ENCODE data around the gene GPR160. TPM values are rescaled to one million over a fixed set of nuclear protein-coding genes. Genes with fewer than 3 reads are reported as not detected.

Gene GPR160, protein sequence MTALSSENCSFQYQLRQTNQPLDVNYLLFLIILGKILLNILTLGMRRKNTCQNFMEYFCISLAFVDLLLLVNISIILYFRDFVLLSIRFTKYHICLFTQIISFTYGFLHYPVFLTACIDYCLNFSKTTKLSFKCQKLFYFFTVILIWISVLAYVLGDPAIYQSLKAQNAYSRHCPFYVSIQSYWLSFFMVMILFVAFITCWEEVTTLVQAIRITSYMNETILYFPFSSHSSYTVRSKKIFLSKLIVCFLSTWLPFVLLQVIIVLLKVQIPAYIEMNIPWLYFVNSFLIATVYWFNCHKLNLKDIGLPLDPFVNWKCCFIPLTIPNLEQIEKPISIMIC
- total RNA-seq = 10 to 100 TPM in 1 of 4 donors, 1 to 10 TPM in 3; 1.7 to 17.7 (median 3.7) TPM

DNA sequence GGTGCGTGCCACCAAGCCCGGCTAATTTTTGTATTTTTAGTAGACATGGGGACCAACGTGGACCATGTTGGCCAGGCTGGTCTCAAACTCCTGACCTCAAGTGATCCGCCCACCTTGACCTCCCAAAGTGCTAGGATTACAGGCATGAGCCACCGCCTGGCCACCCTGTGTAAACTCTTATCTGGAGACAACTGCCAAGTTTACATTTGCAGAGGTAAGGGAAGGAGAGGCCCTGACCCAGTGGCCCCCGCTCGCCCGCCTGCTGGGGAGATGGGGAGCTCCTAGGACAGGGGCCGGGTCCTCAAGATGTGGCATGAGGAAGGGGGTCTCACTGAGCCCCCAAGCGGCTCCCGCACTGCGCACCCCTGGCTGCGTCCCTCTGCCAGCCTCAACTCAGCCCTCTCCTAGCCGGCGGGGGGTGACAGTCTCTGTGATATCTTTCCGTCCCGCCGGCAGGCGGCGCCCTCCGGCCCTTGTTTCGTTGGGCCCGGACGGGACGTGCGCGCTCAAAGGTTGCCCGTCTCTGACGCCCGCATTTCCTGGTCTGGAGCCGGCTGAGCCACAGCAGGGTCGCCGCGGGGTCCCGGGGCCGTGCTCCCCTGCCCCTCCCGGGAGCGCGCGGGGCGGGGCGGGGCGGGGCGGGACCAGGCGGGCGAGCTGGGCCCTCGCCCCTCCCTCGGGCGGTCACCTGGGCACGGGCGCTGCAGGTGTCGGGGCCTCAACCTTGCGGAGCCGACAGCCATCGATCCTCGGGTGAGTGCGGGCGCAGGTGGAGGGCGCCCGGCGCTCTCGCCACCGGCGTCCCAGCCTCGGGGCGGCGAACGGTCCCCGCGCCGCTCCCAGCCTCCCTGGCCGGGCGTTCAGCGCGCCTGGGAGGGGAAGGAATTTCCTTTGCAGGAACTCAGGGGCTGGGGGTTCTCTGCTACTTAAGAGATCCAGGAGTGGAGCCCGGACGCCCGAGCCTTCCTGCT lies at the start of gene GPR160:
TSS of gene GPR160 (plus strand) at position 533 of the 971 bp plus-strand sequence. CDS start 45,978 bp downstream, outside the sequence.
- Histone ChIP-seq H3K27ac (peak within 1 kb of the TSS in 1 of 4 donors; percentile 41), H3K27me3 (peaks cover 0 to 73% of the 10 kb centered on the region in 2 donors)
- no peak for TF ChIP-seq POLR2A (IDR thresholded peaks at IDR 0.05)
- TF ChIP-seq, protein P1, sequence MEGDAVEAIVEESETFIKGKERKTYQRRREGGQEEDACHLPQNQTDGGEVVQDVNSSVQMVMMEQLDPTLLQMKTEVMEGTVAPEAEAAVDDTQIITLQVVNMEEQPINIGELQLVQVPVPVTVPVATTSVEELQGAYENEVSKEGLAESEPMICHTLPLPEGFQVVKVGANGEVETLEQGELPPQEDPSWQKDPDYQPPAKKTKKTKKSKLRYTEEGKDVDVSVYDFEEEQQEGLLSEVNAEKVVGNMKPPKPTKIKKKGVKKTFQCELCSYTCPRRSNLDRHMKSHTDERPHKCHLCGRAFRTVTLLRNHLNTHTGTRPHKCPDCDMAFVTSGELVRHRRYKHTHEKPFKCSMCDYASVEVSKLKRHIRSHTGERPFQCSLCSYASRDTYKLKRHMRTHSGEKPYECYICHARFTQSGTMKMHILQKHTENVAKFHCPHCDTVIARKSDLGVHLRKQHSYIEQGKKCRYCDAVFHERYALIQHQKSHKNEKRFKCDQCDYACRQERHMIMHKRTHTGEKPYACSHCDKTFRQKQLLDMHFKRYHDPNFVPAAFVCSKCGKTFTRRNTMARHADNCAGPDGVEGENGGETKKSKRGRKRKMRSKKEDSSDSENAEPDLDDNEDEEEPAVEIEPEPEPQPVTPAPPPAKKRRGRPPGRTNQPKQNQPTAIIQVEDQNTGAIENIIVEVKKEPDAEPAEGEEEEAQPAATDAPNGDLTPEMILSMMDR (IDR thresholded peaks at IDR 0.05) = peak; percentile 38 to 82 (median 62)

DNA sequence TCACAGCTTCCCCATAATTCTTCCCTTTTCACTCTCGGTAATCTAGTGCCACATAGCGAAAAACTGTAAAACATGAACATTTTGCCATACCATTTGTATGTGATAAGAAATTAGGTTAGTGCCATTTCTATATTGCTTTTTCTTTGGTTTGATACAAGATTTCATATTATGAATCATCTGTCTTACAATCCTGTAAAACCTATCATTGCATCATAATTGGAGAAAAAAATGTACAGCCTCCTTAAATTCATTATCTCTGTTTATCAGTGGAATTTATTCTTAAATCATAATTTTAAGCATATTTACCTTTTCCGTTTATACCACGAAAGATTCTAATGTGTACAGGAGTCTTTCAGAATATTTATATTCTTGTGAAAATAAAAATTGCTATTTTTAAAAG lies 47.4 kb upstream of the GPR160 start:
- Histone ChIP-seq H3K9me3 (no peaks in the 10 kb centered on the region), H3K4me1 (peaks cover 0 to 9% (median 0%) of the 10 kb centered on the region in 4 donors), H3K27me3 (no peaks in the 10 kb centered on the region), H3K36me3 (peaks cover 0 to 78% (median 2%) of the 10 kb centered on the region in 3 donors), H3K4me3 (no peak overlapping the region), H3K27ac (no peak overlapping the region)
- DNase-seq (ENCODE audit: low spot score in 2 of 2) = no peak
- 95 to 96% methylated on average over 4 of the region's 4 CpGs for WGBS, 2 donors
- no peak for TF ChIP-seq POLR2A (IDR thresholded peaks at IDR 0.05)

More for the DNA sequence above, at the start of gene GPR160:
- WGBS, 2 donors = 11 to 16% methylated on average over 20 to 35 of the region's 78 CpGs
- DNase-seq (ENCODE audit: low spot score in 2 of 2) = peak; percentile 23 to 26
- peaks cover 0 to 26% (median 9%) of the 10 kb centered on the region in 4 donors for H3K4me1 ChIP-seq
- no peaks in the 10 kb centered on the region for H3K36me3 ChIP-seq
- H3K4me3 ChIP-seq = peak within 1 kb of the TSS; percentile 28 to 62 (median 46)
- no peaks in the 10 kb centered on the region for H3K9me3 ChIP-seq

DNA sequence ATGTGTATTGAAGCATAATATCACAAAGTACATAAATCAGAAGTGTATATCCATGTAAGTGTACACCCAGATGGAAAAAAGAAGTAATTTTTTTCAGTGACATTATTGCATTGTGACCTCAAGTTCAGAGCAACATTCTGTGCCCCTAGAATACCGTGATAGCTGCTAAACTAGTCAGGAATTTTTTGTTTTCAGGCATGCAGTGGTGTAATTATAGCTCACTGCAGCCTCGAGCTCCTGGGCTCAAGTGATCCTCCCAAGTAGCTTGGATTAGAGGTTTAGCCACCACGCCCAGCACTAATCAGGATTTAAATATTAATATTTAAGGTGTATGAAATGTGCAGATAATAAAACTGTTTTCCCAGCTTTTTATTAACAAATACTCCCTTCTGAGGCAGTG lies 45.6 kb upstream of the GPR160 start:
- H3K9me3 ChIP-seq = no peaks in the 10 kb centered on the region
- no peaks in the 10 kb centered on the region for H3K27me3 ChIP-seq
- DNase-seq (ENCODE audit: low spot score in 2 of 2) = no peak
- TF ChIP-seq EP300 (IDR thresholded peaks at IDR 0.05) (no peak), POLR2A (IDR thresholded peaks at IDR 0.05) (no peak)
- TF ChIP-seq, protein P1 (IDR thresholded peaks at IDR 0.05) = no peak
- H3K36me3 ChIP-seq = peaks cover 0 to 76% (median 0%) of the 10 kb centered on the region in 3 donors
- WGBS, 2 donors = 49 to 64% methylated on average over 3 of the region's 3 CpGs
- H3K4me1 ChIP-seq = peaks cover 0 to 9% (median 0%) of the 10 kb centered on the region in 4 donors
- H3K27ac ChIP-seq = no peak overlapping the region
- no peak overlapping the region for H3K4me3 ChIP-seq

DNA sequence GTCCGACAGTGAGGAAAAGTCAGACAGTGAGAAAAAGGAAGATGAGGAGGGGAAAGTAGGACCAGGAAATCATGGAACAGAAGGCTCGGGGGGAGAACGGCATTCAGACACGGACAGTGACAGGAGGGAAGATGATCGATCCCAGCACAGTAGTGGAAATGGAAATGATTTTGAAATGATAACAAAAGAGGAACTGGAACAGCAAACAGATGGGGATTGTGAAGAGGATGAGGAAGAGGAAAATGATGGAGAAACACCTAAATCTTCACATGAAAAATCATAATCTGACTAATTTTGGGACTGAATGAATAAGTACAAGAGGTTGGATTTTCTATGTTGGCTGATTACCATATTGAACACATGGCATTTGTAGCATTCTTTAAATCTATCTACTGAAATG lies 45.0 kb upstream of the GPR160 start:
- Histone ChIP-seq H3K4me1 (peaks cover 0 to 9% (median 0%) of the 10 kb centered on the region in 4 donors), H3K36me3 (peaks cover 0 to 74% (median 0%) of the 10 kb centered on the region in 3 donors), H3K27ac (no peak overlapping the region), H3K4me3 (no peak overlapping the region), H3K27me3 (no peaks in the 10 kb centered on the region), H3K9me3 (no peaks in the 10 kb centered on the region)
- WGBS, 2 donors = 85 to 86% methylated on average over 5 of the region's 5 CpGs
- TF ChIP-seq POLR2A (IDR thresholded peaks at IDR 0.05) (no peak), EP300 (IDR thresholded peaks at IDR 0.05) (no peak)
- TF ChIP-seq, protein P1 (IDR thresholded peaks at IDR 0.05) = no peak
- no peak for DNase-seq (ENCODE audit: low spot score in 2 of 2)

DNA sequence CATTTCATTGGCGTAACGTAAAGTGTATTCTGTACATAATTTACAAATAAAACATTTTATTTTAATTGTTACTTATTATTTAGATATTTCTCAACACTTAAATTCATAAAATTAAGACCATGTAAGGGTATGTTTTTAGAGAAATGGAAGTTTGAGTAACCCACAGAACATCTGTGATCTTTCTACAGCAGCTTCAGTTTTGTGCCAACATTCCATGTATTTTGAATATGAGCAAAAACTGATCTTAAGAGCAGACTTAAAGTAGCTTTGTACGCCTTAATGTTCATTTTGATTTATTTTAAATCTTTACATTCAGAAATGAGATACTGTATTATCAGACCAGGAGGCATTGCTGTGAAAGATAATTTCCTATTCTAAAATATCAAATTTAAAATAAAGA lies 44.0 kb upstream of the GPR160 start:
- no peak for TF ChIP-seq EP300 (IDR thresholded peaks at IDR 0.05)
- TF ChIP-seq, protein P1 (IDR thresholded peaks at IDR 0.05) = no peak
- TF ChIP-seq POLR2A (IDR thresholded peaks at IDR 0.05) = no peak
- H3K36me3 ChIP-seq = peaks cover 0 to 71% (median 0%) of the 10 kb centered on the region in 3 donors
- WGBS, 2 donors = 92% methylated on average over 3 of the region's 3 CpGs
- no peak overlapping the region for H3K27ac ChIP-seq
- H3K27me3 ChIP-seq = no peaks in the 10 kb centered on the region
- no peak for DNase-seq (ENCODE audit: low spot score in 2 of 2)
- no peaks in the 10 kb centered on the region for H3K9me3 ChIP-seq
- peaks cover 0 to 9% (median 0%) of the 10 kb centered on the region in 4 donors for H3K4me1 ChIP-seq
- no peak overlapping the region for H3K4me3 ChIP-seq

All from tibial nerve (tissue), 4 donors.